Fibroblast of lung (primary cell): ENCODE data around the gene LRRC8E. TPM values are rescaled to one million over a fixed set of nuclear protein-coding genes. Genes with fewer than 3 reads are reported as not detected.

Experiments
- DNase-seq, 2 donors: peaks; one replicate each; pipeline versions ENCODE4 v3.0.0 to v3.0.0-alpha.2; 2010; ENCODE audit warnings: low read depth in 2 of 2
- H2AFZ ChIP-seq: 2 replicates; pipeline ENCODE4 v1.5.1; 2012; ENCODE audit warnings: low read length, control low read depth, inconsistent platforms
- H3K27ac ChIP-seq: 2 replicates; pipeline ENCODE4 v1.5.1; 2011; ENCODE audit warnings: low read length, control low read depth; ENCODE audit not compliant: insufficient read depth
- H3K27me3 ChIP-seq: 2 replicates; pipeline ENCODE4 v1.5.1; 2011; ENCODE audit warnings: mild to moderate bottlenecking, low read length; ENCODE audit not compliant: control insufficient read depth, insufficient read depth
- H3K36me3 ChIP-seq: 2 replicates; pipeline ENCODE4 v1.5.1; 2011; ENCODE audit warnings: low read length; ENCODE audit not compliant: control insufficient read depth, insufficient read depth
- H3K4me1 ChIP-seq: 2 replicates; pipeline ENCODE4 v1.5.1; 2011; ENCODE audit warnings: low read length; ENCODE audit not compliant: control insufficient read depth, insufficient read depth; ENCODE audit errors: extremely low read depth
- H3K4me2 ChIP-seq: 2 replicates; pipeline ENCODE4 v1.5.1; 2011; ENCODE audit warnings: low read length, control low read depth; ENCODE audit not compliant: insufficient read depth; ENCODE audit errors: extremely low read depth
- H3K4me3 ChIP-seq, 4 experiments: fragments of 200-600 bp in 1 of 4; sonication (generic) in 1 of 4; replicated peaks in 1 of 4; 2 replicates each; pipeline ENCODE4 v1.5.1; 2011 to 2016; ENCODE audit warnings: low read length in 4 of 4, low read depth in 3 of 4, mild to moderate bottlenecking in 3 of 4, control low read depth in 2 of 4, inconsistent platforms in 1 of 4, mixed read lengths in 1 of 4; ENCODE audit not compliant: insufficient read depth in 1 of 4; ENCODE audit errors: control extremely low read depth in 1 of 4
- H3K79me2 ChIP-seq: 2 replicates; pipeline ENCODE4 v1.5.1; 2012; ENCODE audit warnings: mild to moderate bottlenecking, low read length, inconsistent platforms; ENCODE audit not compliant: control insufficient read depth, insufficient read depth
- H3K9ac ChIP-seq: 2 replicates; pipeline ENCODE4 v1.5.1; 2011; ENCODE audit warnings: mild to moderate bottlenecking, low read length, control low read depth; ENCODE audit not compliant: insufficient read depth
- H3K9me3 ChIP-seq: 2 replicates; pipeline ENCODE4 v1.5.1; 2012; ENCODE audit warnings: low read depth, low read length; ENCODE audit not compliant: control insufficient read depth, insufficient read depth
- H4K20me1 ChIP-seq: 2 replicates; pipeline ENCODE4 v1.5.1; 2011; ENCODE audit warnings: low read length; ENCODE audit not compliant: control insufficient read depth, insufficient read depth; ENCODE audit errors: extremely low read depth
- EZH2 ChIP-seq: IDR thresholded peaks from 2 replicates; pipeline ENCODE4 v1.5.1; 2012; ENCODE audit warnings: low read length, control low read depth, mild to moderate bottlenecking; ENCODE audit errors: missing control alignments
- polyA plus RNA-seq, 2 donors: library from polyadenylated mRNA; depleted of rRNA in 1 of 2; stranded (reverse) in 1 of 2; unstranded in 1 of 2; fragments of >200 nt; gene quantifications; 2 replicates each; pipeline ENCODE4 v1.2.1, GENCODE V29; 2011 to 2012; ENCODE audit warnings: missing spikeins in 1 of 2
- total RNA-seq: library from RNA; depleted of rRNA; stranded (reverse); fragments of >200 nt; gene quantifications from 2 replicates; pipeline ENCODE4 v1.2.1, GENCODE V29; 2014
- TF ChIP-seq, protein P1 (sequence below), 2 donors: IDR thresholded peaks in 1 of 2; conservative IDR thresholded peaks in 1 of 2; 1 replicate in 1 of 2; 2 replicates in 1 of 2; pipeline ENCODE4 v1.5.1; 2011 to 2012; ENCODE audit warnings: low read length in 2 of 2, control low read depth in 1 of 2, inconsistent platforms in 1 of 2, low read depth in 1 of 2, mild to moderate bottlenecking in 1 of 2

LRRC8E gene
- total and polyA plus RNA-seq, 2 donors (not counting 1 experiment from before 2014, with no cell fraction given) = 3.0 to 3.7 TPM

DNA sequence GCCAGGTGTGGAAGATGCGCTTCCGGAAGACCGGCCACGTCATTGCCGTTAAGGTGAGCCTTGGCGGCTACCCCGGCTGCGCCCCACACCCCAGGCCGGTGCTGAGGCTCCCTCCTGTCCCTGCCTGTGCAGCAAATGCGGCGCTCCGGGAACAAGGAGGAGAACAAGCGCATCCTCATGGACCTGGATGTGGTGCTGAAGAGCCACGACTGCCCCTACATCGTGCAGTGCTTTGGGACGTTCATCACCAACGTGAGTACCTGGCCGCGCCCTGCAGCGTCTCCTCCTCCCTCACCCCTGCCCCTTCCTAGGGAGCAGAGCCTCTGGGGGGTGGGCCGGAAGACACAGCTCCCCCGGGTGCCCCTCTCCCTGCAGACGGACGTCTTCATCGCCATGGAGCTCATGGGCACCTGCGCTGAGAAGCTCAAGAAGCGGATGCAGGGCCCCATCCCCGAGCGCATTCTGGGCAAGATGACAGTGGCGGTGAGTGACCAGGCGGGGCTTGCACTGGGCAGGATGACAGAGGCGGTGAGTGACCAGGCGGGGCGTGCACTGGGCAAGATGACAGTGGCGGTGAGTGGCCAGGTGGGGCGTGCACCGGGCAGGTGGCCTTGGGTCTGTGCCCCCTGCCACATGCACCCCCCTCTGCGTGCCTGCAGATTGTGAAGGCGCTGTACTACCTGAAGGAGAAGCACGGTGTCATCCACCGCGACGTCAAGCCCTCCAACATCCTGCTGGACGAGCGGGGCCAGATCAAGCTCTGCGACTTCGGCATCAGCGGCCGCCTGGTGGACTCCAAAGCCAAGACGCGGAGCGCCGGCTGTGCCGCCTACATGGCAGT is 22.2 kb downstream of the LRRC8E start:
- no peak for DNase-seq
- Histone ChIP-seq H3K4me2 (no peak overlapping the region), H3K4me3 (no peak overlapping the region), H4K20me1 (no peaks in the 10 kb centered on the region), H3K27me3 (peaks cover 3% of the 10 kb centered on the region), H3K4me1 (no peaks in the 10 kb centered on the region), H3K9ac (no peak overlapping the region), H3K36me3 (peaks cover 24% of the 10 kb centered on the region), H3K27ac (no peak overlapping the region), H3K79me2 (peaks cover 14% of the 10 kb centered on the region), H3K9me3 (no peaks in the 10 kb centered on the region), H2AFZ (no peak overlapping the region)
- no peak for TF ChIP-seq EZH2
- TF ChIP-seq, protein P1, sequence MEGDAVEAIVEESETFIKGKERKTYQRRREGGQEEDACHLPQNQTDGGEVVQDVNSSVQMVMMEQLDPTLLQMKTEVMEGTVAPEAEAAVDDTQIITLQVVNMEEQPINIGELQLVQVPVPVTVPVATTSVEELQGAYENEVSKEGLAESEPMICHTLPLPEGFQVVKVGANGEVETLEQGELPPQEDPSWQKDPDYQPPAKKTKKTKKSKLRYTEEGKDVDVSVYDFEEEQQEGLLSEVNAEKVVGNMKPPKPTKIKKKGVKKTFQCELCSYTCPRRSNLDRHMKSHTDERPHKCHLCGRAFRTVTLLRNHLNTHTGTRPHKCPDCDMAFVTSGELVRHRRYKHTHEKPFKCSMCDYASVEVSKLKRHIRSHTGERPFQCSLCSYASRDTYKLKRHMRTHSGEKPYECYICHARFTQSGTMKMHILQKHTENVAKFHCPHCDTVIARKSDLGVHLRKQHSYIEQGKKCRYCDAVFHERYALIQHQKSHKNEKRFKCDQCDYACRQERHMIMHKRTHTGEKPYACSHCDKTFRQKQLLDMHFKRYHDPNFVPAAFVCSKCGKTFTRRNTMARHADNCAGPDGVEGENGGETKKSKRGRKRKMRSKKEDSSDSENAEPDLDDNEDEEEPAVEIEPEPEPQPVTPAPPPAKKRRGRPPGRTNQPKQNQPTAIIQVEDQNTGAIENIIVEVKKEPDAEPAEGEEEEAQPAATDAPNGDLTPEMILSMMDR (conservative IDR thresholded peaks at IDR 0.05 in 1 of 2, IDR thresholded peaks at IDR 0.05 in 1 of 2; ENCODE audit: low read depth in 1 of 2, low read length in 2 of 2) = no peak

DNA sequence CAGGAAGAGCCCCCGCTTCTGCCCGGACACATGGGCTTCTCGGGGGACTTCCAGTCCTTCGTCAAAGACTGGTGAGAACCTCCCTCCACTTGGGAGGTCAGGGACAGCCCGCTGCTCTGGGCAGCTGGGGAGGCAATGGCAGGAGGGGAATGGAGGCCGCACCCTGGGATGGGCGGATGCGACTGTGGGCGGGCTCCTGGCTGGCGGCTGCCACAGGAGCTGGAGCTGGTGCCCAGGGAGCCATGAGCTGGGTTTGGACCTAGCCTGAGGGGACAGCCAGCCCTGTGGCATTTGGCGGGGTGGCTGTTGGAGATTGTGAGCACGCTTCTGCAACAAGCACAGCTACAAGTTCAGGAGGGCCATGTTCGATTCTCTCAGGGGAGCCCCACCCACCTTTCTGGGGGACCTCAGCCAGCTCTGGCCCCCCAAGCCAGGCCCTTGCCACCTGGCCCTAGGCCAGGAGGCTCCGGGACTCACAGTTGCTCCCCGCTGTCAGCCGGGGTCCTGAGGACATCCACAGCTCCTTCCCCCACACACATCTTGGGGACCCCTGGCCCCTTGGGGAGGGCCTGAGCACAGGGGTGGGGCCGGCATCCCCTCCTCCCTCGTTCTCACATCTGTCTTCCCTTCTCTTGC is 23.3 kb downstream of the LRRC8E start:
- Histone ChIP-seq H4K20me1 (no peaks in the 10 kb centered on the region), H3K27ac (no peak overlapping the region), H3K4me1 (peaks cover 4% of the 10 kb centered on the region), H3K9me3 (no peaks in the 10 kb centered on the region), H2AFZ (no peak overlapping the region), H3K79me2 (peaks cover 6% of the 10 kb centered on the region), H3K36me3 (peaks cover 22% of the 10 kb centered on the region), H3K9ac (no peak overlapping the region), H3K4me2 (no peak overlapping the region), H3K4me3 (no peak overlapping the region), H3K27me3 (peaks cover 8% of the 10 kb centered on the region)
- DNase-seq = no peak
- no peak for TF ChIP-seq EZH2
- TF ChIP-seq, protein P1 (conservative IDR thresholded peaks at IDR 0.05 in 1 of 2, IDR thresholded peaks at IDR 0.05 in 1 of 2; ENCODE audit: low read depth in 1 of 2, low read length in 2 of 2) = no peak

DNA sequence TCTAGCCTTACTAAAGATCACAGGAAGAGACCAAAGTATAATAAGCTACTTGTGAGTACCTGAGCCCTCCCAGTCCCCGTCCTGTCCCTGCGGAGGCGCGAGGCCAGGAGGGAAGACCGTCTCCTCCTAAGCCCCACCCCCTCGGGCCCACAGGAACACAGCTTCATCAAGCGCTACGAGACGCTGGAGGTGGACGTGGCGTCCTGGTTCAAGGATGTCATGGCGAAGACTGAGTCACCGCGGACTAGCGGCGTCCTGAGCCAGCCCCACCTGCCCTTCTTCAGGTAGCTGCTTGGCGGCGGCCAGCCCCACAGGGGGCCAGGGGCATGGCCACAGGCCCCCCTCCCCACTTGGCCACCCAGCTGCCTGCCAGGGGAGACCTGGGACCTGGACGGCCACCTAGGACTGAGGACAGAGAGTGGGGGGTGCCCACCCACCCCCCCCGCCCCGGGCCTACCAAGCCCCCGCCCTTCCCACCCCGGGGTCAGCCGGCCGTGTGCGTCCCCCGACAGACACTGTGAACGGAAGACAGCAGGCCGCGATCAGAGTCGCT is 23.9 kb downstream of the LRRC8E start:
- H3K27me3 ChIP-seq = peaks cover 8% of the 10 kb centered on the region
- no peak overlapping the region for H3K9ac ChIP-seq
- no peak for DNase-seq
- H3K36me3 ChIP-seq = peaks cover 20% of the 10 kb centered on the region
- no peak overlapping the region for H3K4me2 ChIP-seq
- H4K20me1 ChIP-seq = no peaks in the 10 kb centered on the region
- peaks cover 4% of the 10 kb centered on the region for H3K79me2 ChIP-seq
- no peak for TF ChIP-seq EZH2
- TF ChIP-seq, protein P1 (conservative IDR thresholded peaks at IDR 0.05 in 1 of 2, IDR thresholded peaks at IDR 0.05 in 1 of 2; ENCODE audit: low read depth in 1 of 2, low read length in 2 of 2) = no peak
- no peak overlapping the region for H3K27ac ChIP-seq
- H3K9me3 ChIP-seq = no peaks in the 10 kb centered on the region
- peaks cover 6% of the 10 kb centered on the region for H3K4me1 ChIP-seq
- no peak overlapping the region for H3K4me3 ChIP-seq
- H2AFZ ChIP-seq = no peak overlapping the region
